ENCODE results near the gene RGS6. TPM values are rescaled to one million over a fixed set of nuclear protein-coding genes. Genes with fewer than 3 reads are reported as not detected.

Gene RGS6
- total and polyA plus RNA-seq, 2 experiments from 2014 or later, result not detected

DNA sequence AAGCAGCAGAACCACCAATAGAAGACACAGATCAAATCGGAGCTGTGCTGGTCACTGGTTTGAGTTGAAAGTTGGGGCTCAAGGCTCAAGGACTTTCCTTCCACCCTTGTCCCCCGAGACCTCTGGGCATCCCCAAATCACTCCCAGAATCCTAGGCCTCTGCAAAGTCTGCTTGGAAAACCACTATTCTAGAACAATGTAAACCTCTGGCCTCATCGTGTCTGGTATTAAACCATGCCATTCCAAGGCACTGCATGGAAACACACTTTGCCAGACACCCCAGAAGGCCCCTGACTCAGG is 673.6 kb downstream of the RGS6 start:
- Histone ChIP-seq H3K9me3 (ENCODE audit: low read depth) (no peaks in the 10 kb centered on the region), H3K79me2 (ENCODE audit: insufficient read depth) (no peaks in the 10 kb centered on the region), H4K20me1 (ENCODE audit: insufficient read depth) (no peaks in the 10 kb centered on the region), H3K4me1 (ENCODE audit: insufficient read depth) (peaks cover 41% of the 10 kb centered on the region), H3K9me2 (ENCODE audit: insufficient read depth) (no peaks in the 10 kb centered on the region), H3K4me2 (ENCODE audit: unreplicated experiment) (no peak overlapping the region), H3K4me3 (no peak overlapping the region), H3K27me3 (replicated peaks; ENCODE audit: insufficient read depth) (no peaks in the 10 kb centered on the region), H3K9ac (no peak overlapping the region), H3K36me3 (ENCODE audit: low read depth) (no peaks in the 10 kb centered on the region), H3K27ac (no peak overlapping the region), H2AFZ (no peak overlapping the region), H3F3A (ENCODE audit: insufficient read depth) (peaks cover 26% of the 10 kb centered on the region)
- 71 to 78% methylated on average over 3 of the region's 3 CpGs for WGBS, 2 experiments (ENCODE audit: low coverage in 1 of 2, low lambda C conversion rate in 2 of 2, missing lambda C conversion rate in 2 of 2)
- in situ Hi-C loops (cut with MboI), result no loop called here
- DNase-seq, result no peak
- TF ChIP-seq EZH2phosphoT487 (IDR thresholded peaks at IDR 0.05; ENCODE audit: insufficient read depth, low read depth) (no peak), EZH2 (IDR thresholded peaks at IDR 0.05; ENCODE audit: insufficient read depth, poor library complexity, severe bottlenecking) (no peak)

DNA sequence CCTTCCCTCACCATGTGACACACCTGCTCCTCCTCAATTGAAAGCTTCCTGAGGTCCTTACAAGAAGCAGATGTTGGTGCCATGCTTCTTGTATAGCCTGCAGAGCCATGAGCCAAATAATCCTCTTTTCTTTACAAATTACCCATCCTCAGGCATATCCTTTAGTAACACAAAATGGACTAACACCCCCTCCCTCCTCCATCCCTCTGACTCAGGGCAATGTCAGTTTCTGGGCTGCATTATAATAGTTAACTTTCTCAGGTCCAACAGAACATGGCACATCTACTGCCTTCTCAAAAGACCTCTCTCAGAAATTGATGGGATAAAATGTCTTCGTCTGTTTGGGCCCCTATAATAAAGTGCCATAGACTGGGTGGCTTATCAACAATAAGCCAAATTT is 674.6 kb downstream of the RGS6 start:
- 0 out of 2 replicates have a peak overlapping the region, but pooled peaks have one; percentile 93 for H3K27ac ChIP-seq
- peak overlapping the region; percentile 48 for H3K4me2 ChIP-seq (ENCODE audit: unreplicated experiment)
- no peaks in the 10 kb centered on the region for H3K79me2 ChIP-seq (ENCODE audit: insufficient read depth)
- no peak overlapping the region for H3K9ac ChIP-seq
- TF ChIP-seq EZH2 (IDR thresholded peaks at IDR 0.05; ENCODE audit: insufficient read depth, poor library complexity, severe bottlenecking) (no peak), EZH2phosphoT487 (IDR thresholded peaks at IDR 0.05; ENCODE audit: insufficient read depth, low read depth) (no peak)
- no peak overlapping the region for H3K4me3 ChIP-seq
- H3F3A ChIP-seq (ENCODE audit: insufficient read depth), result peaks cover 26% of the 10 kb centered on the region
- H3K9me3 ChIP-seq (ENCODE audit: low read depth), result no peaks in the 10 kb centered on the region
- H4K20me1 ChIP-seq (ENCODE audit: insufficient read depth), result no peaks in the 10 kb centered on the region
- H3K9me2 ChIP-seq (ENCODE audit: insufficient read depth), result no peaks in the 10 kb centered on the region
- H2AFZ ChIP-seq, result peak overlapping the region; percentile 3; the same call in 1 of the 2 replicates
- no peaks in the 10 kb centered on the region for H3K27me3 ChIP-seq (replicated peaks; ENCODE audit: insufficient read depth)
- peaks cover 47% of the 10 kb centered on the region for H3K4me1 ChIP-seq (ENCODE audit: insufficient read depth)
- 27 to 33% methylated on average over 1 of the region's 1 CpG for WGBS, 2 experiments (ENCODE audit: low coverage in 1 of 2, low lambda C conversion rate in 2 of 2, missing lambda C conversion rate in 2 of 2)
- DNase-seq, result peak; percentile 38
- no peaks in the 10 kb centered on the region for H3K36me3 ChIP-seq (ENCODE audit: low read depth)
- in situ Hi-C loops (cut with MboI), result no loop called here

DNA sequence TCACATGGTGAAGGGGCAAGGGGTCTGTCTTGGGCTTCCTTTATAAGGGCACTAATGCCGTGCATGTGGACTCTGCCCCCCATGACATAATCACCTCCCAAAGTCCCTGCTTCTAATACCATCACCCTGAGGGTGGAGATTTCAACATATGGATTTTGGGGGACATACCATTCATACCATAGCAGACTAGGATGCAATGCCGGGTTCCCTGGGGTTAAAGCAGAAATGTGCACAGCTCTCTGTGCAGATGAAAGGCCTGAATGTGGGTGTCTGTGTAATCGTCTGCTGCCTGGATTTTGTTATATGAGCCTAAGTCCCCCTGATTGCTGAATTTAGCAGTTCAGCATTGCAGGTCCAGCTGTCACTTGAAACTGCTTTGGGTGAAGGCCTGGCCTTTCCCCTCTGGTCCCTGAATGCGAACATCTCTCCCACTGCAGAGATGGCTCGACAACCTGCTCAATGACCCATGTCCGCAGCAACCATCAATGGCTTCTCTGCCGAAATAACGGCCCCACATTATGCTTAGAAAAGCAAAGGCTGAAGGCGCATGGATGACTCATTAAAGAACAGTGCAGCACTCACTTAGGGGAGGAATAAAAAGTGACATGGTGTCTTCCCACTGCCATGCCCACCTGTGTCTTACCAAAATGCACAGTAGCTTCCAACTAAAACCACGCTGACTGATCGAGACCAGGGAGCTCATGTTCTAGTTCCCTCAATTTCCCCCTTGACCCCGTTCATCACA is 675.3 kb downstream of the RGS6 start:
- peak overlapping the region; percentile 93 for H3K27ac ChIP-seq
- H4K20me1 ChIP-seq (ENCODE audit: insufficient read depth), result no peaks in the 10 kb centered on the region
- H3K9ac ChIP-seq, result peak overlapping the region; percentile 59
- H3K36me3 ChIP-seq (ENCODE audit: low read depth), result no peaks in the 10 kb centered on the region
- H3K4me3 ChIP-seq, result no peak overlapping the region
- peak overlapping the region; percentile 48 for H3K4me2 ChIP-seq (ENCODE audit: unreplicated experiment)
- no peaks in the 10 kb centered on the region for H3K9me3 ChIP-seq (ENCODE audit: low read depth)
- peak; percentile 55 for DNase-seq
- peaks cover 47% of the 10 kb centered on the region for H3K4me1 ChIP-seq (ENCODE audit: insufficient read depth)
- peak overlapping the region; percentile 44; the same call in 1 of the 2 replicates for H2AFZ ChIP-seq
- 56 to 61% methylated on average over 12 of the region's 12 CpGs for WGBS, 2 experiments (ENCODE audit: low coverage in 1 of 2, low lambda C conversion rate in 2 of 2, missing lambda C conversion rate in 2 of 2)
- peaks cover 26% of the 10 kb centered on the region for H3F3A ChIP-seq (ENCODE audit: insufficient read depth)
- in situ Hi-C loops (cut with MboI), result no loop called here
- H3K27me3 ChIP-seq (replicated peaks; ENCODE audit: insufficient read depth), result no peaks in the 10 kb centered on the region
- no peaks in the 10 kb centered on the region for H3K79me2 ChIP-seq (ENCODE audit: insufficient read depth)
- no peaks in the 10 kb centered on the region for H3K9me2 ChIP-seq (ENCODE audit: insufficient read depth)
- TF ChIP-seq EZH2phosphoT487 (IDR thresholded peaks at IDR 0.05; ENCODE audit: insufficient read depth, low read depth), result no peak
- TF ChIP-seq EZH2 (IDR thresholded peaks at IDR 0.05; ENCODE audit: insufficient read depth, poor library complexity, severe bottlenecking), result no peak

DNA sequence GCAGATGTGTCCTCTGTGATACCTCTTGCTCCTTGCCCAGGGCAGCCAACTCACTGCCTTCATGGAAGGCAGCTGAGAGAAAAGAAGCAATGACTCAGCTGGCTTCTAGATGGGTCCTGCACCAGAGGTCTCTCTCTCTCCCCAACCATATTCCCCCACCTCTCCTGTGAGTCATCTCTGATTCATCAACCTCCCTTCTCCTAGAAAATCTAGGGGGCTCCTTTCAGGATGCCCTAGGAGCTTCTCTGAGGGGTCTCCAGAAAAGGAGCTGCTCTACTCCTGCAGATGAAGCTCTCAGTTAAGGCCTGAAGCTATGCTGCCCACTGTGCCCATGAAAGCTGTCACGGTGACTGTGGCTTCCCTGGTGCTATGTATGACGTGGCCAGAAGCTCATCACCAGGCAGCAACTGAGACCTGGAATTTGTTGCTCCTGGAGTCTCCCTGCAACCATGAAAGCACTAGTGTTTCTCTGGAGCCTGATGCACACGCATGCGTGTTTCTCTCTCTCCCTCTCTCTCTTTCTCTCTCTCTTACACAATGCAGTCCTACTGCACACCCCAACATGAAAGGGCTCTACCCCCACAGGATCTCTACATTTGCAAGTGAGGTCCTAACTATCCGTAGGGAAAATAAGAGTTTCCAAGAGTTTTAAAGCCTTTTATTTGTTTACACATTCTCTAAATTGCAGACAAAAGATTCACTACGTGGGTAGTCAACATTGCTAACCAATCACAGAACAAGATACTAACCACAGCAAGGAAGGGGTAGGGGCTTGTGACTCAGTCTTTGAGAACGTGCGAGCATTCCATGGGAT is 676.4 kb downstream of the RGS6 start:
- peak overlapping the region; percentile 59 for H3K9ac ChIP-seq

More for the DNA sequence above, 676.4 kb downstream of the RGS6 start:
- Histone ChIP-seq H3F3A (ENCODE audit: insufficient read depth) (peaks cover 26% of the 10 kb centered on the region), H3K9me2 (ENCODE audit: insufficient read depth) (no peaks in the 10 kb centered on the region), H3K4me1 (ENCODE audit: insufficient read depth) (peaks cover 47% of the 10 kb centered on the region), H3K27ac (peak overlapping the region; percentile 93), H4K20me1 (ENCODE audit: insufficient read depth) (no peaks in the 10 kb centered on the region), H2AFZ (peak overlapping the region; percentile 44; the same call in 1 of the 2 replicates), H3K9me3 (ENCODE audit: low read depth) (no peaks in the 10 kb centered on the region), H3K36me3 (ENCODE audit: low read depth) (no peaks in the 10 kb centered on the region), H3K4me3 (peak overlapping the region; percentile 21; the same call in 1 of the 2 replicates), H3K79me2 (ENCODE audit: insufficient read depth) (no peaks in the 10 kb centered on the region), H3K4me2 (ENCODE audit: unreplicated experiment) (peak overlapping the region; percentile 48), H3K27me3 (replicated peaks; ENCODE audit: insufficient read depth) (no peaks in the 10 kb centered on the region)
- 24 to 25% methylated on average over 8 of the region's 8 CpGs for WGBS, 2 experiments (ENCODE audit: low coverage in 1 of 2, low lambda C conversion rate in 2 of 2, missing lambda C conversion rate in 2 of 2)
- in situ Hi-C loops (cut with MboI), result no loop called here
- no peak for TF ChIP-seq EZH2 (IDR thresholded peaks at IDR 0.05; ENCODE audit: insufficient read depth, poor library complexity, severe bottlenecking)
- no peak for TF ChIP-seq EZH2phosphoT487 (IDR thresholded peaks at IDR 0.05; ENCODE audit: insufficient read depth, low read depth)
- peak; percentile 97 for DNase-seq
